Measurements from ENCODE around the gene KIF26B. TPM values are rescaled to one million over a fixed set of nuclear protein-coding genes. Genes with fewer than 3 reads are reported as not detected.

Gene KIF26B
- total and polyA plus RNA-seq, 2 experiments from 2014 or later: 0.03 to 0.76 TPM

- TF ChIP-seq ZNF462 (CRISPR knock-in tag; IDR thresholded peaks at IDR 0.05) (no peak), ZNF331 (CRISPR knock-in tag; IDR thresholded peaks at IDR 0.05; ENCODE audit: low read depth) (no peak), EZH2 (IDR thresholded peaks at IDR 0.05; ENCODE audit: low read depth, unreplicated experiment) (no peak), ZNF114 (CRISPR knock-in tag; IDR thresholded peaks at IDR 0.05) (no peak), STAT1 (IDR thresholded peaks at IDR 0.05; ENCODE audit: unreplicated experiment) (no peak), CREB1 (CRISPR knock-in tag; IDR thresholded peaks at IDR 0.05; ENCODE audit: low read depth) (no peak)
Observed at GRCh38 chr1:245475126-245475525, 320.3 kb downstream of the KIF26B start (continued).

- Mint-ChIP-seq H3K27me3 (ENCODE audit: insufficient read depth, low read depth, poor library complexity) (no peaks in the 10 kb centered on the region), H3K27ac (no peak overlapping the region), H3K36me3 (ENCODE audit: low read depth) (no peaks in the 10 kb centered on the region), H3K4me1 (no peaks in the 10 kb centered on the region), H3K9me3 (no peaks in the 10 kb centered on the region), H3K4me3 (no peak overlapping the region)
- Histone ChIP-seq H3K4me3 (no peak overlapping the region), H3F3A (replicated peaks; ENCODE audit: low read depth) (no peaks in the 10 kb centered on the region), H3K9me2 (ENCODE audit: insufficient read depth) (no peaks in the 10 kb centered on the region), H3K4me2 (no peak overlapping the region), H2AFZ (no peak overlapping the region), H3K27me3 (ENCODE audit: insufficient read depth) (no peaks in the 10 kb centered on the region), H3K79me2 (replicated peaks; ENCODE audit: insufficient read depth) (no peaks in the 10 kb centered on the region), H3K36me3 (ENCODE audit: insufficient read depth) (no peaks in the 10 kb centered on the region), H3K4me1 (ENCODE audit: insufficient read depth) (no peaks in the 10 kb centered on the region), H4K20me1 (replicated peaks; ENCODE audit: insufficient read depth) (no peaks in the 10 kb centered on the region), H3K27ac (ENCODE audit: low read depth) (no peak overlapping the region)
- DNase-seq (ENCODE audit: low spot score) (no peak), ATAC-seq (no peak)
- TF ChIP-seq STAT1 (IDR thresholded peaks at IDR 0.05; ENCODE audit: unreplicated experiment) (no peak), EZH2 (IDR thresholded peaks at IDR 0.05; ENCODE audit: low read depth, unreplicated experiment) (no peak), CREB1 (CRISPR knock-in tag; IDR thresholded peaks at IDR 0.05; ENCODE audit: low read depth) (no peak), CTCF (conservative IDR thresholded peaks at IDR 0.05; ENCODE audit: low read depth in 2 of 2) (no peak), ZNF331 (CRISPR knock-in tag; IDR thresholded peaks at IDR 0.05; ENCODE audit: low read depth) (no peak), JUNB (IDR thresholded peaks at IDR 0.05; ENCODE audit: unreplicated experiment) (no peak)
- TF ChIP-seq, protein P1, sequence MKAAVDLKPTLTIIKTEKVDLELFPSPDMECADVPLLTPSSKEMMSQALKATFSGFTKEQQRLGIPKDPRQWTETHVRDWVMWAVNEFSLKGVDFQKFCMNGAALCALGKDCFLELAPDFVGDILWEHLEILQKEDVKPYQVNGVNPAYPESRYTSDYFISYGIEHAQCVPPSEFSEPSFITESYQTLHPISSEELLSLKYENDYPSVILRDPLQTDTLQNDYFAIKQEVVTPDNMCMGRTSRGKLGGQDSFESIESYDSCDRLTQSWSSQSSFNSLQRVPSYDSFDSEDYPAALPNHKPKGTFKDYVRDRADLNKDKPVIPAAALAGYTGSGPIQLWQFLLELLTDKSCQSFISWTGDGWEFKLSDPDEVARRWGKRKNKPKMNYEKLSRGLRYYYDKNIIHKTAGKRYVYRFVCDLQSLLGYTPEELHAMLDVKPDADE (IDR thresholded peaks at IDR 0.05): no peak
Observed at GRCh38 chr1:245475961-245476516, 321.3 kb downstream of the KIF26B start.
